22Rv1 (cell line): ENCODE data around the gene CYP19A1.

ENCODE experiments used
- CTCF ChIP-seq: fragments of 450-650 bp; IDR thresholded peaks from 2 replicates; pipeline ENCODE4 v1.5.1; 2017; ENCODE audit warnings: mild to moderate bottlenecking
- ZFX ChIP-seq: fragments of 450-650 bp; IDR thresholded peaks from 2 replicates; pipeline ENCODE4 v1.6.1; 2017; ENCODE audit warnings: antibody characterized with exemption, borderline replicate concordance

- TF ChIP-seq CTCF (no peak), ZFX (no peak)
Observed at GRCh38 chr15:51321316-51321715, 17.1 kb downstream of the CYP19A1 start.
